GM12873 (cell line): ENCODE data around the gene SLC8A1.
A peak's percentile ranks its signal among the peaks of the same experiment; 100 is the strongest.

Experiments
- CTCF ChIP-seq: IDR thresholded peaks from 2 replicates; pipeline ENCODE4 v1.5.1; 2012; ENCODE audit warnings: low read depth, mild to moderate bottlenecking, moderate library complexity, low read length, control low read depth; ENCODE audit not compliant: insufficient read depth; ENCODE audit errors: missing control alignments

Gene SLC8A1

GRCh38 chr2:40225670-40226210 is 226.2 kb downstream of the SLC8A1 start:
- no peak for TF ChIP-seq CTCF

- TF ChIP-seq CTCF, result no peak
These were observed 227.6 kb downstream of the SLC8A1 start for GRCh38 chr2:40224318-40224717.

- no peak for TF ChIP-seq CTCF
These were observed 231.5 kb downstream of the SLC8A1 start for GRCh38 chr2:40220177-40220925.

GRCh38 chr2:40219141-40219540 is 232.7 kb downstream of the SLC8A1 start:
- no peak for TF ChIP-seq CTCF

GRCh38 chr2:40218679-40219078 is 233.2 kb downstream of the SLC8A1 start:
- TF ChIP-seq CTCF, result no peak

GRCh38 chr2:40213619-40214018 is 238.3 kb downstream of the SLC8A1 start:
- no peak for TF ChIP-seq CTCF

GRCh38 chr2:40213071-40213470 is 238.8 kb downstream of the SLC8A1 start:
- TF ChIP-seq CTCF, result peak; percentile 33
